HG03097 (cell line): ENCODE results near the gene ZNF425.
"Not testable (repeated sequence)": the region's sequence is repeated elsewhere in the genome, so short reads cannot be mapped to it uniquely, and the experiment has no call there.

Experiments used
- ATAC-seq: cut with Tn5 transposase; IDR thresholded peaks from one replicate; pipeline ENCODE4 v1.9.1; 2021; ENCODE audit not compliant: unreplicated experiment, low FRiP score

Gene ZNF425

DNA sequence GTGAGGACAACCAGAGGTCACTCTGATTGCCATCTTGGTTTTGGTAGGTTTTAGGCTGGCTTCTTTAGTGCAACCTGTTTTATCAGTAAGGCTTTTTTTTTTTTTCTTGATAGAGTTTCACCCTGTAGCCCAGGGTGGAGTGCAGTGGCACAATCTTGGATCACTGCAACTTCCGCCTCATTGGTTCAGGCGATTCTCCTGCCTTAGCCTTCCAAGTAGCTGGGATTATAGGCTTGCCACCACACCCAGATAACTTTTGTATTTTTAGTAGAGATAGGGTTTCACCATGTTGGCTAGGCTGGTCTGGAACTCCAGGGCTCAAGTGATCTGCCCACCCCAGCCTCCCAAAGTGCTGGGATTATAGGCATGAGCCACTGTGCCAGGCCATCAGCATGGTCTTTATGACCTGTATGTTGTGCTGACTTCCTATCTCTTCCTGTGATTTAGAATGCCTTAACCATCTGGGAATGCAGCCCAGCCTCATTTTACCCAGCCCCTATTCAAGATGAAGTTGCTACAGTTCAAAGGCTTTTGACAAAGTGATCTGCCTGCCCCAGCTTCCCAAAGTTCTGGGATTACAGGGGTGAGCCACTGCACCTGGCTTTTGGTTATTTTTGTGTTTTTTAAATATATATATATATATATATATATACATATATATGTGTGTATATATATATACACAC, 7.0 kb upstream of the ZNF425 start:
- ATAC-seq, result no peak

DNA sequence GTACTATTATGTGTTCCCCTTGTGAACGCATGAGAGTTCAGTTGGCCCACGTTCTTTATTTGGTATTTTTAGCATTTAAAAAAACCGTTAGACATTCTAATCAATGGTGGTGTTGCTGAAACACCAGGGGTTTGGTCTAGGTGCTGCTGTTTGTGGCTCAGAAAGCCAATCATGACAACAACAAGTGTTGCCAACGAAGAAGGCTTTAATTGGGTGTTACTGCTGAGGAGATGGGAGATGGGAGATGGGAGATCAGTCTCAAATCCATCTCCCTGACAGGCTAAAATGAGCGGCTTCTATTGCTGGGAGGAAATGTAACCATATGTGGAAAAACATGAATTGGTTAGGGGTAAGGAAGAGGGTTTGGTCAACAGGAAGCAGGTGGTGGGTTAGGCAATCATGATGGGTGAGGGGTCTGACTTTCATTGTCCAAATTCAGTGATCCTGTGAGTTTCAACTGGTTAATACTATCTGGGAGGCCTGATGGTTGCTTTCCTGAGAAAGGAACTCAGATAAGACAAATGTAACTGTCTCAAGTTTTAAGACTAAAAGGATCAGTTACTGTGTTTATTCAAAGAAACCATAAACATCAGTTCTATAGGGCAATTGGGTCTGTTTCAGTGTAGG, 4.6 kb upstream of the ZNF425 start:
- ATAC-seq, result no peak

DNA sequence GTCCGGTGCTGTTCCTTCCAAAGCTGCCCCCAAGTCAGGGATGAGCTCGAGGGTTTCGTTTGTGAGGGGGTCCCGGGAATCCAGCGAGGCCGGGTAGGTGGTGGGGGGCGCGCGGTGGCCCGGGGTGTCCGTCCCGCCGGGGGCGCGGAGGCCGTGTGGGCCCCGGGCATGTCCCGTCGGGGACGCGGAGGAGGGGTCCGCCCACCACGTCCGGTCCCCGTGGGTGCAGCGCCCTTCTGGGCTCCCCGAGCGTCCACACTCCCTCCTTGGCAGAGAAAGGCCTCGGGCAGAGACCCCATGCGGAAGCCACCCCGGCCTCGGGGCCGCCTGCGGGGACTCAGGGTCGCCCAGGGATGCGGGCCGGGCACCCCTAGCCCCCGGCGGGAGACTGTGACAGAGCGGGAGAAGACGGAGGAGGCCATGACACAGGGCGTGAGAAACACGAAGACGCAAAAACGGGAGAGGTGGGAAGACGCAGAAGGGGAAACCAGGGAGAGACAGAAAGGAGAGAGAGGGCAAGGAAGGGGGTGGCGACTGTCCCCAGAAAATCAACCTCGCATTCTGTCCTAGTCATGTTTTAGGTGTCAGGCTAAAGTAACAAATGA, 640 bp upstream of the ZNF425 start:
- ATAC-seq, result peak; percentile 39

DNA sequence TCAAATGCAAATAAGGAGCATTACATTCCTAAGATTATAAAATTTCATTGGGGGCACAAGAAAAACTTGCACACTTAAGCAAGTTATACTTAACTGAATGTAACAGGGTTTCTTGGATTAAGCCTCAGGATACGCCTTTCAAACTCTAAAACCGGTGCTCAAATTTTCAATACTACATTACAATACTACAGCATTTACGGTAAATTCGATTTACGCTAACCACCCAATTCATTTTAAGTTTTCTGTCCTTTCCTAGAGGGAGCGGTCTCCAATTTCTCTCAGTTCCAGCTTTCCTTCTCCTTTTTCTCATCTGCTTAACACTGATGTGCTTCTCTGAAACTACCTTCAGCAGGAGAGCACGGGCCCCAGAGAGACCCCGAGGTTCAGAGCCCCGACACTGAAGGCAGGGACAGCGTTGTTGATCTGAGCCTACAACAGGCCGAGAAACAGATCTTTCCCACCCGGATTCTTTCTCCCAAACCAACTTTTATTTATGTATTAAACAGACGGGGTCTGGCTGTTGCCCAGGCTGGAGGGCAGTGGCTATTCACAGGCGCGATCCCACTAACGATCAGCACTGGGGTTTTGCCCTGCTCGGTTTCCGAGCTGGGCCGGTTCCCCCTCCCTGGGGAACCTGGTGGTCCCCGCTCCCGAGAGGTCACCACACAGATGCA, 798 bp downstream of the ZNF425 start:
- ATAC-seq, result no peak

DNA sequence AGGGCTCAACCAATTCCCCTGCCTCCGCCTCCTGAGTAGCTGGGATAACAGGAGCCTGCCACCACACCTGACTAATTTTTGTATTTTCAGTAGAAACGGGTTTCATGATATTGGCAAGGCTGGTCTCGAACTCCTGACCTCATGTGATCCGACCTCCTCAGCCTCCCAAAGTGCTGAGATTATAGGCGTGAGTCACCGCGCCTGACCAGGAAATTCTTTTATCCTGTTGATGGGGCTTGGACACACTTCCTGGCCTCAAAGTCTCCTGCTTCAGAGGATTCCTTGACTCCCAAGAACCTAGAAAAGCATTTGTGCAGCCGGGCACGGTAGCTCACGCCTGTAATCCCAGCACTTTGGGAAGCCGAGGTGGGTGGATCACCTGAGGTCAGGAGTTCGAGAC, 16.2 kb downstream of the ZNF425 start:
- no peak for ATAC-seq

DNA sequence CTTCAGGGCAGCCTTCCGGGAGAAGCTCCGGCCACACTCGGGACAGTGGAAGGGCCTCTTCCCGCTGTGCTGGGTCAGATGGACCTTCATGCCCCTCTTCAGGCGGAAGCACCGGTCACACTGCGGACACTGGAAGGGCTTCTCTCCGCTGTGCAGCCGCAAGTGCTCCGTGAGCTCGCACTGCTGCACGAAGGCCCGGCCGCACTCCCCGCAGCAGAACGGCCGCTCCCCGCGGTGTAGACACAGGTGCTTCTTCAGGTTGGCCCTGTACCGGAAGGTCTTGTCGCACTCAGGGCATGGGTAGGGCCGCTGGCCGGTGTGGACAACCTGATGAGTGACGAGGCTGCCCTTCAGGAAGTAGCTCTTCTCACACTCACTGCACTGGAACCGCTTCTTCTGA, 21.4 kb downstream of the ZNF425 start:
- no peak for ATAC-seq

DNA sequence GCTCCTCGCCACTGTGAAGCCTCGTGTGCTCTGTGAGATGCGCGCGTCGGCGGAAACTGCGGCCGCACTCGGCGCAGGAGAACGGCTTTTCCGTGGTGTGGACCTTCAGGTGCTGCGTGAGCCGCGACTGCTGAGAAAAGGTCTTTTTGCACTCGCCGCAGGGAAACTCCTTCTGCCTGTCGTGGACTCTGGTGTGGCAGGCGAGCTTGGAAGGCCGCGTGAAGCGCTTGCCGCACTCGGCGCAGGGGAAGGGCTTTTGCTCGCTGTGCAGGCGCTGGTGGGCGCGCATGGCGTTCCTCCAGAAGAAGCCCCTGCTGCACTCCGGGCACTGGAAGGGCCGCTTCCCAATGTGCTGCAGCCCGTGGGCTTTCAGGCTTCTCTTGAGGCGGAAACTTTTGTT, 21.9 kb downstream of the ZNF425 start:
- no peak for ATAC-seq

DNA sequence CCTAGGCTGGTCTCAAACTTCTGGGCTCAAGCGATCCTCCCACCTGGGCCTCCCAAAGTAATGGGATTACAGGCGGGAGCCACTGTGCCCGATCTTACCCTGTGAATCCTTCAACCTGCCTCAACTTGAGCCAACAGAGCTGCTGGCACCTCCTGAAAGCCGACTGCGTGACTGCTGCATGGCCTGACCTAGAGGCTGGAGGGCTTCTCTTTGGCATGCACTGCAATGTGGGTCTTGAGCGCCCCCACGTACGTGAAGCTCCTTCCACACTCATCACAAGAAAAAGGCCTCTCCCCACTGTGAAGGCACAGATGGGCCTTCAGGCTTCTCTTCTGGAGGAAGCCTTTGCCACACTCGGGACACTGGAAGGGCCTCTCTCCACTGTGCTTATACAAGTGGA, 22.7 kb downstream of the ZNF425 start:
- no peak for ATAC-seq

DNA sequence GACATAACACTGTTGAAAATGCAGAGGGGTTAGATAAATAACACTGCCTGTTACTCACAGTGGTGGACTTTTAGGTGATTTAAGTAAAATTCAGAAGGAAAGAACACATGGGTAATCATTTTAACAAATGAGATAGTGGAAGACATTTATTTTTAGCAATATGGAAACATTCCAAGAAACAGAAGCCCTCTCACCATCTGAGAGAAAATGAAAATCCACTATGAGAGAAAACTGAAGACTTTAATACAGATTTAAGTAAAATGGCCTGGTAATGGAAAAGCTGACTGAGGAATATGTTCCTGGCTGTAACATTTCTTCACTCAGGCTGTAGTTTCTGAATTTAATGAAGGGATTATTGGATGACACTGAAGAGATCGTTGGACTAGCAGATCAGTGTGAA, 23.5 kb downstream of the ZNF425 start:
- ATAC-seq, result no peak

DNA sequence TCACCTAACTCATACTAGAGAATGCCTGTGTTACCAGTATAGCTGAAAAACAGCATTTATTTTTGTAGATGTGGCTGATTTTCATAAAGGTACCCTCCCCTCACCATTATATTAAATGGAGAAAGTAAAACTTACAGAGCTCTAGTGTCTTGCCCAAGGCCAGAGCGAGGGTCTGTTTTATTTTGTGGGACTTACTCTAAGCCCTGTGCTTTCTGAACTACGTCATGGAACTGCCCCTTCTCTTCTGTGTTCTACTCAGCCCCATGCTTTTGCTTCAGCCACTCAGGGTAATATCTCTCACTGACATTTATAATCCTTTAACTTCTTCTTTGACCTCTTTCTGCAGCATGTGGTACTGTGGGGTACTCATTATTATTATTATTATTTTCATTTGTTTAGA, 25.3 kb downstream of the ZNF425 start:
- no peak for ATAC-seq

DNA sequence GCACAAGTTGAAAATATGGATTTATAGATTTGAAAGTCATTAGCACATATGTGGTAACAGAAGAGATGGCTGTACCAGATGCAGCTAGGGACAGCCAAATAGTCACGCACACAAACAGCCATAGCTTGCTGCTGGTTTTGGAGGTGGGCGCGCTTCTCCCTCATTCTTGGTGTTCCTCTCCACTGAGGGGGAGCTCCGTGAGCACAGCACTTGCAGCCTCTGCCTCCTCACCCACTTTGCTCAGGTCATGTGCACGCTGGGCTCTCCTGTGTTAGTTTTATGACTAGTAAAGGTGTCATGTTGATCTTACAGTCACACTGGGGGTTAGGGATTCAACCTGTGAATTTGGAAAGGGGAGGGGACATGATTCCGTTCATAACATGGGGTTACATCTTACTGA, 27.1 kb downstream of the ZNF425 start:
- no peak for ATAC-seq

DNA sequence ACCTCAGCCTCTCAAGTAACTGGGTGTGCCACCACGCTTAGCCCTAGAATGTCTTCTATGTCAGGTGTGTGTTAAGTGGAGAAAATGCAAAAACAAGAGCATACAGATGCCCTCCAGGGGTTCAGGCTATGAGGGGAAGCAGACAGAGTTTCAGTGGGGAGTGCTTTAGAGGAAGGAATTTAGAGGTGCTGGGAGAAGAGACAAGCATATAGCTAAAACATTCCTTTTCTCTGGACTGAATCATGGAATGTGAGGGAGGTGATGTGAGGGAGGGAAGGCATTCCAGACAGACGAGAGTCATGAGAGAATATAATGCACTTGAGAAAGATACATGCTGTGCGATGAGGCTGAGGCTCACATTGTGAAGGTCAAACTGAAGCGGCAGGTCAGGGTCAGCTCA, 29.0 kb downstream of the ZNF425 start:
- ATAC-seq, result no peak

DNA sequence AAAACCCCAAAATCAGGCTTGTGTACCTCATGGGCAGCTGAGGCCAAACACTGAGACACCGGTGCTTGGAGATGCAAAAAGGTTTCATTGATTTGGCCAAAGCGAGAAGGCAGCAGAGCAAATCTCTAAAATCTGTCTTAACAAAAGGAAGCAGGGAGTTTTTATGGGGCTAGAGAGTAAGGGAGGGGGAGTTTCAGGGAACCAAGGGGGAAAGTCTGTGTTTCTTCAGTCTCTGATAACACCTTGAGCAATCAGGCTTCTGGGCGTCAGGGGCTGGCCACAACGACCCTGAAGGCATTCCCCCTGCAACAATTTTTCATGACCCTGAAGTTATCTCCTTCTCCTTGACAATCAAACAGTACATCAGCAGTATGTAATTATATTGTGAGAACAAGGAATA, 32.9 kb downstream of the ZNF425 start:
- no peak for ATAC-seq

DNA sequence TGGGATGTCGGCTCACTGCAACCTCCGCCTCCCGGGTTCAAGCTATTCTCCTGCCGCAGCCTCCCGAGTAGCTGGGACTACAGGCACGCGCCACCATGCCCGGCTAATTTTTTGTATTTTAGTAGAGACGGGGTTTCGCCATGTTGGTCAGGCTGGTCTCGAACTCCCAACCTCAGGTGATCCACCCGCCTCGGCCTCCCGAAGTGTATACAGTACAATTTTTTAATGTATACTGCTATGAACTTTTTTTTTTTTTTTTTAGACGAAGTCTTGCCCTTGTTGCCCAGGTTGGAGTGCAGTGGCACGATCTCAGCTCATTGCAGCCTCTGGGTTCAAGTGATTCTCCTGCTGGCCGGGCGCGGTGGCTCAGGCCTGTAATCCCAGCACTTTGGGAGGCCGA, 33.9 kb downstream of the ZNF425 start:
- not testable (repeated sequence) for ATAC-seq

DNA sequence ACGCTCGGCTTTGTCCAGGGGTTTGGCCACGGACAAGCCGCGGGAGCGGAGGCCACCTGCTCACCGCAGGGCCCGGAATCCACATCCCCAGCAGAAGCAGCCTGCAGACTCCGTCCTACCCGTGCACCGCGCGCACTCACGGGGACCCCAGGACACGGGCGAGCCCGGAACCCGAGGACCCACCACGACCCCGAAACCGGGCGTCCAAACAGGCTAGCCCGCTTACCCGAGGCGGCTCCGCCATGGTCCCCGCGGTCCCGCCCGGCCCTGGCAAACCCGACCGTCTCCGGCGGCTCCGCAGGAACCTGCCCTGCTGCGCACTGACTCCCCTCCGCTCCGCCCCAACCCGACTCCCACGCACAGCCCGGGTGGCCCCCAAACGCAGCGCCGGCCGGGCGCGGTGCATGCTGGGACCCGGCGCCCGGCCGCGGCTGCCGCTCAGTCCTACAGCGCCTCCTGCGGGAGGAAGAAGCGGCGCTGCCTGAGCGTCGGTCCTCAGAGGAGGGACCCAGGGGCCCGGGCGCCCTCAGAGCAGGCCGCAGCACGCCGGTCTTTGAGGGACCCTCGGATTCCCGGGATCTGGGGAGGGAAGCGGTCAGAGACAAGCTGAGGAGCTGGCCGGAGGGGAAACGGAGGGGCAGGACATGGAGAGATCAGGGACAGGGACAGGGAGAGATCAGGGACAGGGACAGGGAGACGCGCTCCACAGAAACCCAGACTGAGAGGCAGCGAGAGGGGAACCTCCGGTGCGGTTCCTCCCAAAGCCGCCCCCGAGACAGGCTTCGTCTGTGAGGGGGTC, 35.5 kb downstream of the ZNF425 start, which contains the start of gene ZNF786:
Gene ZNF786 (minus strand): TSS at position 322 of the 799 bp plus-strand sequence. CDS start 78 bp downstream, at position 244.
- peak; percentile 92 for ATAC-seq

DNA sequence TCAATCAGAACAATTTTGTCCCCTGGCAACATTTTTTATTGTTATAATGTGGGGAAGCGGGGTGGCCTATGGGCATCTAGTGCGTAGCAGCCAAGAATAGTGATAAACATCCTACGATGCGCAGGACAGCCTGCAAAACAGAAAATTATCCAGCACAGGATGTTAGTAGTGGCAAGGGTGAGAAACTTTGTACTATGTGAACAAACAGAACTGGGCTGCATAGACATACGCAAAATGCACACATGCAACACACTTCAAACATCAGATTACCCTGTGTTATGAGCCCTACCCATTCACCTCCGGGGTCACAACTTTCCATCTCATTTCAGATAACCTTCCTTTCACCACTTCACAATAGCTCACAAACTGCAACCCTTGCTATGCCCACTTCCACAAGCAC, 38.7 kb downstream of the ZNF425 start:
- ATAC-seq, result no peak

DNA sequence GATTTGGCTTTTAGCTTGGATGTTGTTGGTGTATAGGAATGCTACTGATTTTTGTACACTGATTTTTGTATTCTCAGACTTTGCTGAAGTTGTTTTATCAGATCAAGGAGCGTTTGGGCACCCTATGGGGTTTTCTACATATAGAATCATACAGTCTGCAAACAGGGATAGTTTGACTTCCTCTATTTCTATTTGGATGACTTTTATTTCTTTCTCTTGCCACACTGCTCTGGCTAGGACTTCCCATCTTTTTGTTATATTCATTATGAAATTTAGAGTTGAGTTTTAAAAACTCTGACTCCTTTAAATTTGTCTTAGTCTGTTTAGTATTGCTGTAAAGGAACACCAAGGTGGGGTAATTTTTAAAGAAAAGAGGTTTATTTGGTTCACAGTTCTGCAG, 40.3 kb downstream of the ZNF425 start:
- ATAC-seq, result no peak

DNA sequence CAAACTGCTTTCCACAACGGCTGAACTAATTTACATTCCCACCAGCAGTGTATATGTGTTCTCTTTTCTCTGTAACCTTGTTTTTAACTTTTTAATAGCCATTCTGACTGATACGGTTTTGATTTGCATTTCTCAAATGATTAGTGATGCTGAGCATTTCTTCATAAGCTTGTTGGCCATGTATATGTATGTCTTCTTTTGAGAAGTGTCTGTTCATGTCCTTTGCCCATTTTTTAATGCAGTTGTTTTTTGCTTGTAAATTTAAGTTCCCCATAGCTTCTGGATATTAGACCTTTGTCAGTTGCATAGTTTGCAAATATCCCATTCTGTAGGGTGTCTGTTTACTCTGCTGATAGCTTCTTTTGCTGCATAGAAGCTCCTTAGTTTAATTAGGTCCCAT, 41.7 kb downstream of the ZNF425 start:
- ATAC-seq, result no peak

DNA sequence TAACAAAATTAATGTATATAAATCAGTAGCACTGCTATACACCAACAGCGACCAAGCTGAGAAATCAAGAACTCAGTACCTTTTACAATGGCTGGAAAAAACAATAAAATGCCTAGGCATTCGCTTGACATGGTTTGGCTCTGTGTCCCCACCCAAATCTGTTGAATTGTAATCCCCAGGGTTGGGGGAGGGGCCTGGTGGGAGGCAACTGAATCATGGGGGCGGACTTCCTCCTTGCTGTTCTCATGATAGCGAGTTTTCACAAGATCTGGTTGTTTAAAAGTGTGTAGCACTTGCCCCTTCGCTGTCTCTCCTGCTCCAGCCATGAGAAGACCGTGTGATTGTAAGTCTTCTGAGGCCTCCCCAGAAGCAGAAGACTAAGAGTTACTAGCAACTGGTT, 44.2 kb downstream of the ZNF425 start:
- ATAC-seq, result no peak

DNA sequence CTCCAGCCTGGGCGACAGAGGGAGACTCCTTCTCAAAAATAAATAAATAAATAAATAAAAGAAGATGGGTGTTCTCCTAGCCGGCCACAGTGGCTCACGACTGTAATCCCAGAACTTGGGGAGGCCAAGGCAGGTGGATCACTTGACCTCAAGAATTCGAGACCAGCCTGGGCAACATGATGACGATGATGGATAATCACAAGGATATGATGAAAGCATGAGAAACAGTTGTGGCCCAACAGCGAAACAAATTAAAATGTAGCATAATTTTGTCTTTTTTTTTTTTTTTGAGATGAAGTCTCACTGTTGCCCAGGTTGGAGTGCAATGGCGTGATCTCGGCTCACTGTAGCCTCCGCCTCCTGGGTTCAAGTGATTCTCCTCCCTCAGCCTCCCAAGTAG, 48.5 kb downstream of the ZNF425 start:
- ATAC-seq, result no peak

DNA sequence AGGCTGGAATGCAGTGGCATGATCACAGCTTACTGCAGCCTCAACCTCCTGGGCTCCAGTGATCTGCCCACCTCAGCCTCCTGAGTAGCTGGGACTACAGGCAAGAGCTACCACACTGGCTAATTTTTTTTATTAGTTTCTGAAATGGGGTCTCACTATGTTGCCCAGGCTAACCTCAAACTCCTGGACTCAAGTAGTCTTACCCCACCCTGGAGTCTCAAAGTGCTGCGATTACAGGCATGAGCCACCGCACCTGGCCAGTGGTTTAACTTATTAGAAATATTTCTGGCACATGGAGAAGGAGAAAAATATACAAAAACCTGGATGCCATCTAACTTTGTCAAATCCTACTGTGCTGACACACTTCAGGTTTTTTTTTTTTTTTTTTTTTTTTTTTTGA, 50.8 kb downstream of the ZNF425 start:
- ATAC-seq, result no peak
